ENCODE results near the gene FAM131A. TPM values are rescaled to one million over a fixed set of nuclear protein-coding genes. Genes with fewer than 3 reads are reported as not detected.

Gene FAM131A
- total and polyA plus RNA-seq, 9 donors, result 8.4 to 14.9 (median 10.4) TPM

GRCh38 chr3:184348057-184348382 lies 10.6 kb downstream of the FAM131A start:
- H3K4me3 ChIP-seq (ENCODE audit: low read length), result no peak overlapping the region
- 50% methylated on average over 4 of the region's 4 CpGs for WGBS (ENCODE audit: insufficient coverage)
- DNase-seq, result no peak
- peaks cover 23% of the 10 kb centered on the region for H3K4me1 ChIP-seq (ENCODE audit: control insufficient read depth, insufficient read depth, low read length)
- no peak overlapping the region for H3K27ac ChIP-seq (ENCODE audit: low read length)
- no peaks in the 10 kb centered on the region for H3K9me3 ChIP-seq (replicated peaks; ENCODE audit: control insufficient read depth, low read depth, low read length)
- H3K36me3 ChIP-seq (ENCODE audit: control insufficient read depth, insufficient read depth, low read length), result peaks cover 28% of the 10 kb centered on the region
- H3K27me3 ChIP-seq (ENCODE audit: control insufficient read depth, insufficient read depth, low read length), result no peaks in the 10 kb centered on the region

DNA sequence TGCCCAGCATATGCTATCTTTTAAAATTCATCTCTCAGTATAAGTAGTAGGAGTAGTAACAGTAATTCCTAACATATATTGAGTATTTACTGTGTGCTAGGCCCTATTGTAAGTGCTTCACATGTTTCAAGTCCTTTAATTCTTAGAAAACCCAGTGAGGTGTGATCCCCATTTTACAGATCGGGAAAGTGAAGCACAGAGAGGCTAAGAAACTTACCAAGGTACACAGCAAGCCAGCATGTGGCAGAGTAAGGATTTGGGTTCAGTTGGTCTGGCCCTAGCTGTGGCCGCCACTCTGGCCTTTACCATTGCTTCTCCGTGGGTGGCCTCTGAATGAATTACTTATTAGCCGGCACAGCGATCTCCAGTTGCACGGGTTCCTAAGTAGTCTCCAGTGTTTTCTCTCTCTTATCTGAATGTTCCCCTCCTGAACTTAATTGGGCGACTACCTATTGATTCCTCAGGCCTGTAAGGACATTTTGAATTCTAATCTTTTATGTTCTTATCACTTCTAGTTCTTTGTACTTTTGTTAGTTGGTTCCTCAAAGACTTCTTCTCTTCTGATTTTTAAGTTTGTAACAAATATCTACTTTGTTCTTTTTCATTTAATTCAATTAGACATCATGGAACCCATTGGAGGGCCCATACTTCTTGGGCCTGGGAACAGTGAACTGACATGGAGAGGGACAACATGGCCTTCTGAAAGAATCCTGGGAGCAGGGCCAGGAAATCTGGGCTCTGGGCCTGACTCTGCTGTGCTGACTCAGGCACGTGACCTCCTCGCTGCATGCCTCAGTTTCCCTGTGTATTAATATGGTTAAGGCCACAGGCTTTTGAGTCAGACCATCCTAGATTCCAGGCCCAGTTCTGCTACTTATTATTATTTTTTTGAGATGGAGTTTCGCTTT lies 12.4 kb downstream of the FAM131A start:
- H3K27me3 ChIP-seq (ENCODE audit: control insufficient read depth, insufficient read depth, low read length), result no peaks in the 10 kb centered on the region
- WGBS (ENCODE audit: insufficient coverage), result 82% methylated on average over 6 of the region's 10 CpGs
- no peaks in the 10 kb centered on the region for H3K9me3 ChIP-seq (replicated peaks; ENCODE audit: control insufficient read depth, low read depth, low read length)
- peaks cover 18% of the 10 kb centered on the region for H3K36me3 ChIP-seq (ENCODE audit: control insufficient read depth, insufficient read depth, low read length)
- no peak overlapping the region for H3K4me3 ChIP-seq (ENCODE audit: low read length)
- no peak overlapping the region for H3K27ac ChIP-seq (ENCODE audit: low read length)
- peaks cover 20% of the 10 kb centered on the region for H3K4me1 ChIP-seq (ENCODE audit: control insufficient read depth, insufficient read depth, low read length)
- no peak for DNase-seq

GRCh38 chr3:184350618-184351017 lies 13.2 kb downstream of the FAM131A start:
- 87% methylated on average over 6 of the region's 6 CpGs for WGBS (ENCODE audit: insufficient coverage)
- Histone ChIP-seq H3K27me3 (ENCODE audit: control insufficient read depth, insufficient read depth, low read length) (no peaks in the 10 kb centered on the region), H3K36me3 (ENCODE audit: control insufficient read depth, insufficient read depth, low read length) (peaks cover 20% of the 10 kb centered on the region), H3K9me3 (replicated peaks; ENCODE audit: control insufficient read depth, low read depth, low read length) (no peaks in the 10 kb centered on the region), H3K4me3 (ENCODE audit: low read length) (no peak overlapping the region), H3K27ac (ENCODE audit: low read length) (no peak overlapping the region), H3K4me1 (ENCODE audit: control insufficient read depth, insufficient read depth, low read length) (peaks cover 16% of the 10 kb centered on the region)
- no peak for DNase-seq

DNA sequence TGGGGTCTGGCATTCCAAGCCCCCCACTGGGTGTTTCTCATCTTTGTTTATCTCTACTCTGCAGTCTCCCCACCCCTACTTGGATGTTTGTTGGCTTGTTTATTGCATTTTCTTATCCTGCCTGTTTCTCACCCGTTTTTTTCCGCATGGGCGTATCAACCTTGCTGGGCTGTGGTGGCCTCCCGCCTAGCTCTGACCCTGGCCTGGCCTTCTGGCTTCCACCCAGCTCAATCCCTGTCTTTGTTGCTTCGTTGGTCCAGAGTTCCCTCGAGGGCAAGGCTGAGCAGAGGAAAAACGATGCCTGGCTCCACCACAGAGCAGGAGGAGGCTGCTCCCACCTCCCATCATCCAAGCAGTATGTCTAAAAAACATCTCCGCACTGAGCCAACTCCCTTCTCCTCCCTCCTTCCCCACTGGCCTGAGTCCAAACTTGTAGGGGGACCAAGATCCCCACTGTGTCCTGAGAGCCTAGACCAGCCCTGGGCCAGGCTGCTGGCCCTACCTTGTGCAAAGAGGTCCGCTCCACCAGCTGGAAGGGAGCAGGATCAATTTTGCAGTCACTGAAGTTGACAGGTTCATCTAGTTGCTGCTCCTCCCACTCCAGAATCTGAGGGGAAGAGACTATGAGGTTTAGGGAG lies 14.2 kb downstream of the FAM131A start:
- Histone ChIP-seq H3K36me3 (ENCODE audit: control insufficient read depth, insufficient read depth, low read length) (peaks cover 21% of the 10 kb centered on the region), H3K27ac (ENCODE audit: low read length) (no peak overlapping the region), H3K4me3 (ENCODE audit: low read length) (no peak overlapping the region), H3K4me1 (ENCODE audit: control insufficient read depth, insufficient read depth, low read length) (peaks cover 13% of the 10 kb centered on the region), H3K27me3 (ENCODE audit: control insufficient read depth, insufficient read depth, low read length) (no peaks in the 10 kb centered on the region), H3K9me3 (replicated peaks; ENCODE audit: control insufficient read depth, low read depth, low read length) (no peaks in the 10 kb centered on the region)
- DNase-seq, result no peak
- WGBS (ENCODE audit: insufficient coverage), result 27% methylated on average over 7 of the region's 9 CpGs

GRCh38 chr3:184352149-184352785 lies 14.9 kb downstream of the FAM131A start:
- Histone ChIP-seq H3K4me1 (ENCODE audit: control insufficient read depth, insufficient read depth, low read length) (peaks cover 13% of the 10 kb centered on the region), H3K36me3 (ENCODE audit: control insufficient read depth, insufficient read depth, low read length) (peaks cover 24% of the 10 kb centered on the region), H3K27ac (ENCODE audit: low read length) (no peak overlapping the region), H3K27me3 (ENCODE audit: control insufficient read depth, insufficient read depth, low read length) (no peaks in the 10 kb centered on the region), H3K9me3 (replicated peaks; ENCODE audit: control insufficient read depth, low read depth, low read length) (no peaks in the 10 kb centered on the region), H3K4me3 (ENCODE audit: low read length) (no peak overlapping the region)
- no peak for DNase-seq
- 88% methylated on average over 12 of the region's 15 CpGs for WGBS (ENCODE audit: insufficient coverage)

DNA sequence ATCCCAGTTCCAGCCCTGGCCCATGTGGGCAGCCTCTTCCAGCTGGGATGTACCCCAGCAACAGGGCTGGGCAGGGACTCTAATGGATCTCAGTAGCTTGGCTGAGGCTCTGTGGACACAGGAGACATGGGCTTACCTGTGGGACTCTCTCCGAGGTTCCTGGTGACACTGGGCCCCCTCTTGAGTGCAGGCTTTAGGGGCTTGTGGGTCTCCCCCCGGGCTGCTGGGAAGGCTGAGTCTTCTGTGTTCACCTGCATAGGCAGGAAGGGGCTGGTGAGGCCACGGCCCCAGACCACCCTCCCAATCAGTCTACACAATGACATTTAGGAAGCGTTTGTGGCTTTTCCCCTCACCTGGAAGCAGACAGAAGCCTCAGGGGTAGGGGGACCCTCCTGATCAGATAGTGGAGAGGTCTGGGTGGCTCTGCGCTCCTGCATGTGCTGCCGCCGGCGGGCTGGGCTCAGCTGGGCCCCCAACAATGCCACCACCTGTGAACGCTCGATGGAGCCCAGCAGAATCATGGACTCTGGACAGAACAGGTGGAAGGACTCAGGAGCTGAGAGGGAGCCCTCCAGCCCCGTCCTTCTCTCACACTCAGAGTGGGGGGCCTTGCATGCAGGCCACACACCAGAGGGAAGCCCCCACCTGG lies 15.6 kb downstream of the FAM131A start:
- Histone ChIP-seq H3K4me1 (ENCODE audit: control insufficient read depth, insufficient read depth, low read length) (peaks cover 8% of the 10 kb centered on the region), H3K27ac (ENCODE audit: low read length) (no peak overlapping the region), H3K27me3 (ENCODE audit: control insufficient read depth, insufficient read depth, low read length) (no peaks in the 10 kb centered on the region), H3K4me3 (ENCODE audit: low read length) (no peak overlapping the region), H3K9me3 (replicated peaks; ENCODE audit: control insufficient read depth, low read depth, low read length) (no peaks in the 10 kb centered on the region), H3K36me3 (ENCODE audit: control insufficient read depth, insufficient read depth, low read length) (peaks cover 31% of the 10 kb centered on the region)
- DNase-seq, result no peak
- 81% methylated on average over 2 of the region's 11 CpGs for WGBS (ENCODE audit: insufficient coverage)

GRCh38 chr3:184353546-184353941 lies 16.1 kb downstream of the FAM131A start:
- no peak overlapping the region for H3K4me3 ChIP-seq (ENCODE audit: low read length)
- H3K27ac ChIP-seq (ENCODE audit: low read length), result no peak overlapping the region
- 87% methylated on average over 11 of the region's 11 CpGs for WGBS (ENCODE audit: insufficient coverage)
- no peak for DNase-seq
- H3K36me3 ChIP-seq (ENCODE audit: control insufficient read depth, insufficient read depth, low read length), result peaks cover 32% of the 10 kb centered on the region
- H3K4me1 ChIP-seq (ENCODE audit: control insufficient read depth, insufficient read depth, low read length), result peaks cover 6% of the 10 kb centered on the region
- H3K27me3 ChIP-seq (ENCODE audit: control insufficient read depth, insufficient read depth, low read length), result no peaks in the 10 kb centered on the region
- H3K9me3 ChIP-seq (replicated peaks; ENCODE audit: control insufficient read depth, low read depth, low read length), result no peaks in the 10 kb centered on the region

DNA sequence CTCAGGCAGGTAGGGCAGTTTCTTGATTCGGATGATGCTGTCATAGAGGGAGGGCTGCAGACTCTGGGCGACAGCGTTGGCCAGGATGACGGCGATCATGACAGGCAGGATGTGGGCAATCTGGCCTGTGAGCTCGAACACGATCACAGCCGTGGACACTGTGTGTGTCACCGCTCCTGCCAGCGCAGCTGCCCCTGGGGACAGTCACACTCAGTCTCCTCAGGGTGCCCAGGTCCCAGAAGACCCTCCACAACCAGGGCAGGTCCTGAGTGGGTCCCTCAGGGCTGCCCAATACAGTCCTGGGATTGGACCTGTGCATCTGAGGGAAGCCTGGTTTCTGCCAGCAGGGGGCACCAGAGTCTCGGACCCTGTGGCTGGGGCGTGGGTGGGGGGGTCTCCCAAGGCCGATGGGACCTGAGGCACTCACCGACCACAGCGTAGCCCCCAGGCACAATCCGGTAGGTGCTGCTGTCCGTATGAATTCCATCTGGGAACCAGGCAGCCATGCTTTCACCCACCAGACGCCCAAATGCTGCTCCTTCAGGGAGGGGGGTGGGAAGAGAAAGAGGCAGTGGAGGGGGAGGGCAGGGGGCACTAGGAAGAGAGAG lies 16.8 kb downstream of the FAM131A start:
- Histone ChIP-seq H3K9me3 (replicated peaks; ENCODE audit: control insufficient read depth, low read depth, low read length) (no peaks in the 10 kb centered on the region), H3K36me3 (ENCODE audit: control insufficient read depth, insufficient read depth, low read length) (peaks cover 32% of the 10 kb centered on the region), H3K4me3 (ENCODE audit: low read length) (no peak overlapping the region), H3K4me1 (ENCODE audit: control insufficient read depth, insufficient read depth, low read length) (peaks cover 8% of the 10 kb centered on the region), H3K27ac (ENCODE audit: low read length) (no peak overlapping the region), H3K27me3 (ENCODE audit: control insufficient read depth, insufficient read depth, low read length) (no peaks in the 10 kb centered on the region)
- WGBS (ENCODE audit: insufficient coverage), result 70% methylated on average over 12 of the region's 18 CpGs
- peak; percentile 41 for DNase-seq

DNA sequence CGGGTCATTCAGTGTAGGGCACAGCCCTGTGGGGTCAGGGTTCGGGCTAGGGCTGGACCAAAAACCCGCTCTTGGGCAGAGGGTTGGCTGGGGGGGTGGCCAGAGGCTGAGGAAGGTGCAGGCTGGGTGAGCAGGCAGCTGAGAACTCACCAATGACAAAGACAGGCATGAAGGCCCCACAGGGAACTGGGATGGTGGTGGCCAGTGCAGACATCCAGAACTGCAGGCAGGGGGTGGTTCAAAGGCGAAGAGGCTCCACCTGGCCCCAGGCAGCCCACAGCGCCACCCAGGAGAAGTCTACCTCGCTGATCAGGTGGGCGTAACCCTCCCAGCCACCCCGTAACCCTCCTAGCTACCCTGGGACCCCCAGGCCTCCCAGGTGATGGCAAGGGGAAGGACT lies 17.4 kb downstream of the FAM131A start:
- no peak for DNase-seq
- Histone ChIP-seq H3K4me1 (ENCODE audit: control insufficient read depth, insufficient read depth, low read length) (peaks cover 8% of the 10 kb centered on the region), H3K27ac (ENCODE audit: low read length) (no peak overlapping the region), H3K9me3 (replicated peaks; ENCODE audit: control insufficient read depth, low read depth, low read length) (no peaks in the 10 kb centered on the region), H3K4me3 (ENCODE audit: low read length) (no peak overlapping the region), H3K36me3 (ENCODE audit: control insufficient read depth, insufficient read depth, low read length) (peaks cover 32% of the 10 kb centered on the region), H3K27me3 (ENCODE audit: control insufficient read depth, insufficient read depth, low read length) (no peaks in the 10 kb centered on the region)
- 76% methylated on average over 5 of the region's 8 CpGs for WGBS (ENCODE audit: insufficient coverage)

All from muscle of leg (tissue), 11 donors.